ENCODE measurements around the gene FBXO11.

The FBXO11 gene

GRCh38 chr2:47876912-47877311 lies 29.4 kb downstream of the FBXO11 start:
- no peak for DNase-seq (ENCODE audit: low read depth)
- TF ChIP-seq CTCF (IDR thresholded peaks at IDR 0.05; ENCODE audit: insufficient read depth, low read depth, low read length, missing control alignments): no peak

GRCh38 chr2:47872941-47873340 lies 33.4 kb downstream of the FBXO11 start:
- TF ChIP-seq CTCF (IDR thresholded peaks at IDR 0.05; ENCODE audit: insufficient read depth, low read depth, low read length, missing control alignments): no peak
- DNase-seq (ENCODE audit: low read depth): no peak

More at GRCh38 chr2:47876912-47877311, 29.4 kb downstream of the FBXO11 start:
- H3K4me3 ChIP-seq (ENCODE audit: low read length): no peak overlapping the region

DNA sequence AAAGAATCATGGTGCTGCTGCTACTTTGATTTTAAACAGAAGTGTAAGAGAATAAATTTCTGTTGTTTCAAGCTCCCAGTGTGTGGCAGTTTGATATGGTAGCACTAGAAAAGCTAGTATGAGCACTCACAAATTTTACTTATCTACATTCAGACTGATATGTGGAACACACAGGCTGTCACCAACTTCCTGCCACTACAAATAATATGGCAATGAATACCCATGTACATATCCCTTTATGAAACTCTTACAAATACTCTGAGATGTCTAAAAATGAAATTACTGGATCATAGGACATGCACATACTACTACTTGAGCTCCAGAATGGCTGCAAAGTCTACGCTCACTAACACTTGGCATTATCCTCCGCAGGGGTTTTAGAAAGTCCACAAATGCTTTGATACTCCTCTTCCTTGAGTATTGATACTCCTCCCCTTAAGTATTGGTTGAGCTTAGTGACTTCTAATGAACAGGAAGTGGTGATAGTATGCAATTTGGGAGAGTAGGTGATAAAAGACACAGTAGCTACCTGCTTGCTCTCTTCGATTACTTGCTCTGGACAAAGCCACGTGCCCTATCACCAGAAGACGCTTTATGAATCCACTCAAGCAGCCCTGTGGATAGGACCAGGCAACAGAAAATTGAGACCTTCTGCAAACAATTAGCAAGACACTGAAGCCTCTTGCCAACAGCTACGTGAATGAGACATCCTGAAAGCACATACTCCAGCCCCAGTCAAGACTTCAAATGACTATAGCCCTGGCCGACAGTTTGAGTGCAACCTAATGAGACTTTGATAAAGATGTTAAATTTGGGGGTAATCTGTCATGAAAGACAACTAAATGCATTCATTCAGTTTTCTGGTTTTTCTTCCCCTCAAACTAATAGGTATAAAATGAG lies 35.4 kb downstream of the FBXO11 start:
- DNase-seq (ENCODE audit: low read depth): no peak
- TF ChIP-seq CTCF (IDR thresholded peaks at IDR 0.05; ENCODE audit: insufficient read depth, low read depth, low read length, missing control alignments): no peak
- H3K4me3 ChIP-seq (ENCODE audit: low read length): no peak overlapping the region

More at GRCh38 chr2:47872941-47873340, 33.4 kb downstream of the FBXO11 start:
- no peak overlapping the region for H3K4me3 ChIP-seq (ENCODE audit: low read length)

DNA sequence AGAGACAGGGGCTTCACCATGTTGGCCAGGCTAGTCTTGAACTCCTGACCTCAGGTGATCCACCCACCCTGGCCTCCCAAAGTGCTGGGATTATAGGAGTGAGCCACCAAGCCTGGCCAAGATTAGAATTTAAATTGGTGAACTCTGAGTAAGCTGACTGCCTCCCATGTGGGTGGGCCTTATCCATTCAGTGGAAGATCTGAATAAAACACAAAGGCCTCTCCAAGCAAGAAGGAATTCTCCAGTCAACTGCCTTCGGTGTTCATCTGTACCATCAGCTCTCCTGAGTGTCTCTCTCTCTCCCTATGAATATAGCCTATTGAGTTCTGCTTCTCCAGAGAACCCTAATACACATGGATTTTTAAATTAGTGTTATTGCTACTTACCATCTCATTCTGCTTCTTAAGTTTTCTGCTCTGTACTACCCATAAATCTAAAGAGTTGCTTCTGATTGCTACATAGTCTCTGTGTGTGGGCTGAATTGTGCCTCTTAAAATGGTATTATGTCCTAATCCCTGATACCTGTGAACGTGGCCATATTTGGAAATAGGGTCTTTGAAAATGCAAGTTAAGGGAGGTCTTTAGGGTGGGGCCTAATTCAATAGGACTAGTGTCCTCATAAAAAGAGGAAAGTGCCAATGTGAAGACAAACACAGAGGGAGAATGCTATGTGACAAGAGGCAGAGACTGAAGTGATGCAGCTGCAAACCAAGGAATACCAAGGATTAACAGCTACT lies 36.3 kb downstream of the FBXO11 start:
- DNase-seq (ENCODE audit: low read depth): no peak
- TF ChIP-seq CTCF (IDR thresholded peaks at IDR 0.05; ENCODE audit: insufficient read depth, low read depth, low read length, missing control alignments): no peak
- H3K4me3 ChIP-seq (ENCODE audit: low read length): no peak overlapping the region

DNA sequence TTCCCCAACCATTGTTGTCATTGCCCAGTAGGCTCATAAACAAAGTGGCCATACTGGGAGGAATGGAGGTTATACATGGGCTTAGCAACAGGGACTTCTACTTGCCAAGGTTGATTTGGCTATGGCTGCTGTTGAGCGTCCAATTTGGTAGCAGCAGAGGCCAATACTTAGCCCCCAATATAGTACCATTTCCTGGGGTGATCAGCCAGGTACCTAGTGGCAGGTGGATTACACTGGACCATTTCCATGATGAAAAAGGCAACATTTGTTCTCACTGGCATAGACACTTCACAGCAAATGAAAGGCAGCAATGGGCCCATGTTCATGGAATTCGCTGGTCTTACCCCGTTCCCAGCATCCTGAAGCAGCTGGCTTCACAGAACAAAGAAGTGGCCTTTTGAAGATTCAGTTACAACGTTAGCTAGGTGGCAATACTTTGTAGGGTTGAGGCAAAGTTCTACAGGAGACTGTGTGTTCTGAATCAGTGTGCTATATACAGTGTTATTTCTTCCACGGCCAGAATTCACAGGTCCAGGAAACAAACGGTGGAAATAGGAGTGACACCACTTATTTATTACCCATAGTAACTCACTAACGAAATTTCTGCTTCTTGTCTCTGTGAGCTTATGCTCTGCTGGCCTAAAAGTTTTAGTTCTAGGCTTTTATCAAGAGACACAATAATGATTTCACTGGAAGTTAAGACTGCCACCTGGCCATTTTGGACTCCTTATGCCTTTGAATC lies 37.5 kb downstream of the FBXO11 start:
- no peak for DNase-seq (ENCODE audit: low read depth)

More for the DNA sequence above, 37.5 kb downstream of the FBXO11 start:
- no peak overlapping the region for H3K4me3 ChIP-seq (ENCODE audit: low read length)
- TF ChIP-seq CTCF (IDR thresholded peaks at IDR 0.05; ENCODE audit: insufficient read depth, low read depth, low read length, missing control alignments): no peak
